Nephron progenitor cell (in vitro differentiated cells): ENCODE data around the gene PTPN18.
A peak's percentile ranks its signal among the peaks of the same experiment; 100 is the strongest.

Experiments used
- DNase-seq: peaks from one replicate; pipeline ENCODE4 v3.0.0; 2021
- H3K27ac Mint-ChIP-seq: 2 replicates; pipeline ENCODE4 v1.8.0; 2021; ENCODE audit warnings: mild to moderate bottlenecking, moderate library complexity, mixed read lengths
- H3K27me3 Mint-ChIP-seq: 2 replicates; pipeline ENCODE4 v1.8.0; 2021; ENCODE audit warnings: mild to moderate bottlenecking, low read depth, mixed read lengths; ENCODE audit not compliant: poor library complexity
- H3K36me3 Mint-ChIP-seq: 2 replicates; pipeline ENCODE4 v1.8.0; 2021; ENCODE audit warnings: low read depth, mixed read lengths
- H3K4me1 Mint-ChIP-seq: 2 replicates; pipeline ENCODE4 v1.8.0; 2021; ENCODE audit warnings: mixed read lengths
- H3K4me3 Mint-ChIP-seq: 2 replicates; pipeline ENCODE4 v1.8.0; 2021; ENCODE audit warnings: mild to moderate bottlenecking, moderate library complexity, mixed read lengths
- H3K9me3 Mint-ChIP-seq: 2 replicates; pipeline ENCODE4 v1.8.0; 2021; ENCODE audit warnings: mild to moderate bottlenecking, moderate library complexity, mixed read lengths
- TF ChIP-seq, protein P1 (sequence below): fragments of 200-600 bp; sonication (generic); IDR thresholded peaks from 2 replicates; pipeline ENCODE4 v1.5.0; 2021; ENCODE audit warnings: antibody characterized with exemption

The PTPN18 gene

DNA sequence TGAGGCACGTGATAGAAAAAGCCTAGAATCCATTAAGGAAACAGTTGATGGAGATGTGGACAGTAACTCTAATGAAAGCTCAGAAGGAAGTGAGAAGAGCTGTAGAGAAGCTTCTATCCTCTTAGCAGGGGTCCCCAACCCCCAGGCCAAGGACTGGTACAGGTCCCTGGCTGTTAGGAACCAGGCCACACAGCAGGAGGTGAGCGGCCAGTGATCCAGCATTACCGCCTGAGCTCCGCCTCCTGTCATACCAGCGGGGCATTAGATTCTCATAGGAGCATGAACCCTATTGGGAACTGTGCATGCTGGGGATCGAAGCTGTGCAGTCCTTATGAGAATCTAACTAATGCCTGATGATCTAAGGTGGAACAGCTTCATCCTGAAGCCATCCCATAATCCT lies 21.8 kb upstream of the PTPN18 start:
- H3K27ac Mint-ChIP-seq = no peak overlapping the region
- TF ChIP-seq, protein P1, sequence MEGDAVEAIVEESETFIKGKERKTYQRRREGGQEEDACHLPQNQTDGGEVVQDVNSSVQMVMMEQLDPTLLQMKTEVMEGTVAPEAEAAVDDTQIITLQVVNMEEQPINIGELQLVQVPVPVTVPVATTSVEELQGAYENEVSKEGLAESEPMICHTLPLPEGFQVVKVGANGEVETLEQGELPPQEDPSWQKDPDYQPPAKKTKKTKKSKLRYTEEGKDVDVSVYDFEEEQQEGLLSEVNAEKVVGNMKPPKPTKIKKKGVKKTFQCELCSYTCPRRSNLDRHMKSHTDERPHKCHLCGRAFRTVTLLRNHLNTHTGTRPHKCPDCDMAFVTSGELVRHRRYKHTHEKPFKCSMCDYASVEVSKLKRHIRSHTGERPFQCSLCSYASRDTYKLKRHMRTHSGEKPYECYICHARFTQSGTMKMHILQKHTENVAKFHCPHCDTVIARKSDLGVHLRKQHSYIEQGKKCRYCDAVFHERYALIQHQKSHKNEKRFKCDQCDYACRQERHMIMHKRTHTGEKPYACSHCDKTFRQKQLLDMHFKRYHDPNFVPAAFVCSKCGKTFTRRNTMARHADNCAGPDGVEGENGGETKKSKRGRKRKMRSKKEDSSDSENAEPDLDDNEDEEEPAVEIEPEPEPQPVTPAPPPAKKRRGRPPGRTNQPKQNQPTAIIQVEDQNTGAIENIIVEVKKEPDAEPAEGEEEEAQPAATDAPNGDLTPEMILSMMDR = no peak
- H3K4me3 Mint-ChIP-seq = no peak overlapping the region
- DNase-seq = no peak
- peaks cover 52% of the 10 kb centered on the region for H3K27me3 Mint-ChIP-seq
- H3K4me1 Mint-ChIP-seq = peaks cover 15% of the 10 kb centered on the region
- peaks cover 15% of the 10 kb centered on the region for H3K36me3 Mint-ChIP-seq
- peaks cover 14% of the 10 kb centered on the region for H3K9me3 Mint-ChIP-seq

DNA sequence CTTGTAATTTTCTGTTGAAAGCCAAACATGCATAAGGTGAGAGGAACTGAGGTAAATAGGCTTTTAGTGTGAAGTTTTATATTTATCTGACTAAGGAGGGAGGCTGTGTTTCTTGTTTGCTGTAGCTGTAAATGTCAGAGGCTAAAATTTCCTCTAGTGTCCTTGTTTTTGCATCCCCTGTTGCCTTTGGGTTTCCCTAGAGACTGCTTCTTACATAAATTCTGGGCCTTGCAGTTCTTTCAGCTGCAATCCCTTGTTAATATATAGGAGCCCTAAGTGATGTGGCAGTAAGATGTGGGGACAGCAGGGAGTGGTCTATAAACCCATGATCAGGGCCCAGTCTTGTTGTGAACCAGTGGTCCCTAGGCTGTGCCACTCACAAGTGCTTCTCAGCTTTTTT lies 20.6 kb upstream of the PTPN18 start:
- H3K9me3 Mint-ChIP-seq = peaks cover 14% of the 10 kb centered on the region
- peaks cover 15% of the 10 kb centered on the region for H3K4me1 Mint-ChIP-seq
- H3K27me3 Mint-ChIP-seq = peaks cover 48% of the 10 kb centered on the region
- no peak overlapping the region for H3K27ac Mint-ChIP-seq
- H3K36me3 Mint-ChIP-seq = peaks cover 25% of the 10 kb centered on the region
- TF ChIP-seq, protein P1 = no peak
- H3K4me3 Mint-ChIP-seq = no peak overlapping the region
- no peak for DNase-seq

DNA sequence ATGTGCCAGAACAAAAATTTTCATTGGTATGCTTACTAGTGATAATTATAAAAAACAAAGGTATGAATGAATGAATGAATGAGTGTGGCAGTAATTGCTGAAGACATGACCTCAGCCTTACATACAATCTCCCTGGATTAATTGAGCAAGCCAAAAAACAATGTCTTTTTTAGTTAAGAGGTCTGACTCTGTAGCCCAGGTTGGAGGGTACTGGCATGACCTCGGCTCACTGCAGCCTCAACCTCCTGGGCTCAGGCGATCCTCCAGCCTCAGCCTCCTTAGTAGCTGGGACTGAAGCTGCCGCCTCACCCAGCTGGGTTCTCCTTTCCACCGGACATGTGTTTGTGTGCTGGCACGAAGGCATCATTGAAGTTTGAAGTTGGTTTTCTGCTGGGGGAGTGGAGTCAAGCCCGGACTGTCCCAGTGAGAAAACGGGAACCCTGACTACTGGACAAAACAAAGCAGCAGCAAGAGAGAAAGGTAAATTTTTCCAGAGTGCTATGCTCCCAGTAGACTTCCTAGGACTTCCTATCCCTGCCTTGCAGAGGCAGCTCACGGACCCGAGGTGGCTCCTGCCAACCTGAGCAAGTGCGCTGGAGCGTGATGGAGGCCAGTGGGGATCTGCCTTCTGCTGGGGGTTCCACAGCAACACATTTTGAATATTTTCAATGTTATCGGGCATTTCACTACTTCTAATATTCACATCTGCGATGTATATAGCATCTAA lies 19.5 kb upstream of the PTPN18 start:
- no peak overlapping the region for H3K27ac Mint-ChIP-seq

DNA sequence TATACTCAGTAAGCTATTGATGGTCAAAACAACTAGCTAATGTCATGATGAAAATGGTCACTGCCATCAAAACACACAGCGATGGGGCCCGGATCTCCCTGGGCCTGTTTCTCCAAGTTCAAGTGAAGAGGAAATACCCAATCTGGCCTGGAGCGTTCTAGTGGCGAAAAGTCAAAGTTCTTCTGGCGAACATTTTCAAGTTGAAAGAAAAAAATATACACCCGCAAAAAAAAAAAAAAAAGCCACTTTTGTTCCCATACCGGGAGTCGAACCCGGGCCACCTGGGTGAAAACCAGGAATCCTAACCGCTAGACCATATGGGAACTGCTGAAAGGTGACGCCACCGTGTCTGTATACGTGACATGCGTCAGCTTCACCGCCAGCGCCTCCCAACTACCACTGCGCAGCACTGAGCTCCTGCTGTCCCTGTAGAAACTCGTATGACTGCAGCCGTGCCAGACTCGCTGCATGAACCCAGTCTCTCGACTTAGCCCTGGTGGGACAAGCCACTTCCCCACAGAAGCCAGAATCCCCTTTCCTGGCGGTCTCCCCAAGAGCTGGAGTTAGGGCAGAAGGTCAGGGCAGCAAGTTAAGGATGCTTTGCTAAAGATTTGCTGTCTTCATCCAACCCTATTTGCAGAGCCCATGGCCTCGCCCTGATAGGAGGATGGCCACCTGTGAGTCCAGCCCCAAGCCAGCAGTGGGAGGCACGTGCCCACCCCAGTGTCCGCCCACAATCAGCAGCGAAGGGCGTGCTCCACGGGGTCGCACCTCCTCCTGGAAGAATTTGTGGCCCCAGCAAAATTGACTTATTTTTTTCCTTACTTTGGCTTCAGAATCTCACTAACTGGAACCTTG lies 18.8 kb upstream of the PTPN18 start:
- peak; percentile 93 for DNase-seq
- TF ChIP-seq, protein P1 = no peak
- Mint-ChIP-seq H3K27me3 (peaks cover 30% of the 10 kb centered on the region), H3K27ac (peak overlapping the region; percentile 88), H3K4me1 (peaks cover 27% of the 10 kb centered on the region), H3K4me3 (peak overlapping the region; percentile 89), H3K36me3 (peaks cover 26% of the 10 kb centered on the region), H3K9me3 (peaks cover 14% of the 10 kb centered on the region)

More for the DNA sequence above, 19.5 kb upstream of the PTPN18 start:
- peaks cover 19% of the 10 kb centered on the region for H3K4me1 Mint-ChIP-seq
- no peak for DNase-seq
- H3K4me3 Mint-ChIP-seq = peak overlapping the region; percentile 89
- H3K27me3 Mint-ChIP-seq = peaks cover 37% of the 10 kb centered on the region
- peaks cover 26% of the 10 kb centered on the region for H3K36me3 Mint-ChIP-seq
- H3K9me3 Mint-ChIP-seq = peaks cover 14% of the 10 kb centered on the region
- TF ChIP-seq, protein P1 = no peak

DNA sequence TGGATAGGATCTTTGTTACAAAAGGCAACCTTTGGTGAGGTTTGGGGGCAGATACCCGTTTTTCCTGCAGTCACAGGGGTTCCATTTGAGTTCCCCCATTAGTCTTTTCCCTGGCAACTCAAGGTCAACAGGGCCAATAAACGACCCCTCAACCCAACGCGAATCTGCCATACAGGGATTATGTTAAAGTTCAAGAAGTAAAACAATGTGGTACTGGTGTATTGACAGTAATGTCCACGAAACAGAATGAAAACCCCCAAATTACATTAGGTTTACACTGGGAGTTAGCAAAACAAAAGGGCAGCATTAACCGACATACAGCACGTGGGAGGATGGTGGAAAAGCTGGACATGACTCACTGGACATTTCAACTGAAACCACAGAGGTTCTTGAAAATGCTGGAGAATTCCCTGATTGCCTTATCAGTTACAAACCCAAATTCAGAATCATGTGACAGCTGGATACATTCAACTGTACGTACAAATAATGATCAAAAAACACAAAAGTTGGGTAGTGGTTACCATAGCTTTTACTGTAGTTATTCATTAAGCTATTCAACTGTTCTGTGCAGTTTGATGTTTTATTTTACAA lies 18.0 kb upstream of the PTPN18 start:
- Mint-ChIP-seq H3K4me1 (peaks cover 30% of the 10 kb centered on the region), H3K36me3 (peaks cover 26% of the 10 kb centered on the region), H3K4me3 (peak overlapping the region; percentile 89), H3K27me3 (peaks cover 23% of the 10 kb centered on the region), H3K9me3 (peaks cover 14% of the 10 kb centered on the region), H3K27ac (peak overlapping the region; percentile 88)
- TF ChIP-seq, protein P1 = no peak
- DNase-seq = no peak
